ENCODE data around the gene SETD6.

DNA sequence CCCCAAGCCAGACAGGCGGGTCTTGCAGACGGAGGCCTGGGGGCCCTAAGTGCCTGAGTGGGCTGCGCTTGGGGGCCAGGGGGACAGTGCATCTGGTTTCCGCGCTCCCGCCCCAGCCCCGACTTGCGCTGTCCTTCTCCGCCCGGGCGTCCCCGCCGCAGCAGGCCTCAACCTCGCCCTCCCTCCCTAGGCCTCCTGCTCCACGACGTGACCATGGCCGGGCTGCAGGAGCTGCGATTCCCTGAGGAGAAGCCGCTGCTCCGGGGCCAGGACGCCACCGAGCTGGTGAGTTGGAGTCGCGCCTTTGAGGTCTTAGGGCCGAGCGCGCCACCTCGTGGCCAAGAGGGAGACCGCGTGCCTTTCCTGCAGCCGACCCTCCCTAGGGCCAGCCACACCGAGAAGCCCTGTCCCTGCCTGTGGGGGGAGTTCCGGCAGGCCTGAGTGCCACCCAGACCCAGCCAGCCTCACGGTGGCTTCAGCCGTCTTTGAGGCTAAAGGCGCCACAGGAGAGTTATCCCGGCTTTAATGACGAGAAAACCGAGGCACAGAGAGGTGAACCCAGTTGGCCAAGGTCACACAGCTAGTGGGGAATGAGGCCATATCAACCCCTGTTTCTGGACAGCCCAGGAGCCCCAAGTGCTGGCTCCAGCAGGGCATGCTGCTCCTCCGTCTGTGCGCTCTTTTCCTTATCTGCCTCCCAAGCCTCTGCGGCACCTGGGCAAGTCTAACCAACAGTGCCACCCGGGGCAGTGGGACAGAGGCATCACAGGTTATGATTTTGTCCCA lies 27.6 kb upstream of the SETD6 start:
- no peak for TF ChIP-seq POLR2A (IDR thresholded peaks at IDR 0.05)
- TF ChIP-seq, protein P1, sequence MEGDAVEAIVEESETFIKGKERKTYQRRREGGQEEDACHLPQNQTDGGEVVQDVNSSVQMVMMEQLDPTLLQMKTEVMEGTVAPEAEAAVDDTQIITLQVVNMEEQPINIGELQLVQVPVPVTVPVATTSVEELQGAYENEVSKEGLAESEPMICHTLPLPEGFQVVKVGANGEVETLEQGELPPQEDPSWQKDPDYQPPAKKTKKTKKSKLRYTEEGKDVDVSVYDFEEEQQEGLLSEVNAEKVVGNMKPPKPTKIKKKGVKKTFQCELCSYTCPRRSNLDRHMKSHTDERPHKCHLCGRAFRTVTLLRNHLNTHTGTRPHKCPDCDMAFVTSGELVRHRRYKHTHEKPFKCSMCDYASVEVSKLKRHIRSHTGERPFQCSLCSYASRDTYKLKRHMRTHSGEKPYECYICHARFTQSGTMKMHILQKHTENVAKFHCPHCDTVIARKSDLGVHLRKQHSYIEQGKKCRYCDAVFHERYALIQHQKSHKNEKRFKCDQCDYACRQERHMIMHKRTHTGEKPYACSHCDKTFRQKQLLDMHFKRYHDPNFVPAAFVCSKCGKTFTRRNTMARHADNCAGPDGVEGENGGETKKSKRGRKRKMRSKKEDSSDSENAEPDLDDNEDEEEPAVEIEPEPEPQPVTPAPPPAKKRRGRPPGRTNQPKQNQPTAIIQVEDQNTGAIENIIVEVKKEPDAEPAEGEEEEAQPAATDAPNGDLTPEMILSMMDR (IDR thresholded peaks at IDR 0.05) = peak; percentile 85 to 92 (median 87)
